H1 (cell line): ENCODE measurements around the gene TSGA10IP. TPM values are rescaled to one million over a fixed set of nuclear protein-coding genes. Genes with fewer than 3 reads are reported as not detected.

ENCODE experiments used
- CBX5 ChIP-seq: fragments of 300-800, 300-1000 bp; sonication (generic); IDR thresholded peaks from 2 replicates; pipeline ENCODE4 v1.7.1; 2016; ENCODE audit warnings: antibody characterized with exemption, low read length, low read depth
- KDM1A ChIP-seq: fragments of 200-600, 300-600 bp; sonication (generic); IDR thresholded peaks from 2 replicates; pipeline ENCODE4 v1.7.1; 2016; ENCODE audit warnings: mild to moderate bottlenecking, low read length, borderline replicate concordance
- POLR2A ChIP-seq, 2 experiments: IDR thresholded peaks; 1 replicate in 1 of 2; 2 replicates in 1 of 2; pipeline ENCODE4 v1.6.1; 2011; ENCODE audit warnings: low read depth in 2 of 2, low read length in 2 of 2, mild to moderate bottlenecking in 2 of 2; ENCODE audit errors: control extremely low read depth in 1 of 2
- POLR2AphosphoS5 ChIP-seq: IDR thresholded peaks from 2 replicates; pipeline ENCODE4 v1.6.1; 2011; ENCODE audit warnings: low read depth, low read length
- RBBP5 ChIP-seq: IDR thresholded peaks from 2 replicates; pipeline ENCODE4 v1.7.1; 2012; ENCODE audit warnings: low read depth, mild to moderate bottlenecking, inconsistent platforms, low read length, moderate library complexity, borderline replicate concordance
- RNF2 ChIP-seq: fragments of 200-900, 300-1000 bp; sonication (generic); IDR thresholded peaks from 2 replicates; pipeline ENCODE4 v1.7.1; 2016; ENCODE audit warnings: borderline replicate concordance, low read depth, mild to moderate bottlenecking, antibody characterized with exemption, low read length; ENCODE audit not compliant: poor library complexity, severe bottlenecking; ENCODE audit errors: missing control alignments
- polyA plus RNA-seq, 7 experiments: library from polyadenylated mRNA; depleted of rRNA in 3 of 7; stranded (reverse) in 5 of 7; unstranded in 2 of 7; fragments of >200 nt in 5 of 7; fragments of 200-250 nt in 2 of 7; gene quantifications; 1 replicate in 5 of 7; 2 replicates in 1 of 7; 4 replicates in 1 of 7; pipeline versions ENCODE4 v1.2.1 to v1.2.3, GENCODE V29; 2011 to 2013; ENCODE audit warnings: missing spikeins in 2 of 7, mixed read lengths in 2 of 7
- total RNA-seq: library from RNA; stranded (reverse); fragmentation: NEBNext Ultra II Directional; extraction: Animal tissue kit (Norgen Biotek cat#: 25700); gene quantifications from 2 replicates; pipeline ENCODE4 v1.2.1, GENCODE V29; 2021
- TF ChIP-seq, protein P1 (sequence below): fragments of 300-600 bp; sonication (generic); IDR thresholded peaks from 2 replicates; pipeline ENCODE4 v1.7.1; 2012; ENCODE audit warnings: low read length, moderate library complexity, mild to moderate bottlenecking, inconsistent platforms; ENCODE audit not compliant: insufficient replicate concordance
- TF ChIP-seq, protein P2 (sequence below): IDR thresholded peaks from 2 replicates; pipeline ENCODE4 v1.6.1; 2011; ENCODE audit warnings: low read depth, mild to moderate bottlenecking, low read length; ENCODE audit not compliant: insufficient read depth

TSGA10IP gene
- total and polyA plus RNA-seq, 2 of the 8 experiments (the other 6 are each of a cell fraction or from before 2014, with no cell fraction given) = 1.9 to 6.0 TPM

DNA sequence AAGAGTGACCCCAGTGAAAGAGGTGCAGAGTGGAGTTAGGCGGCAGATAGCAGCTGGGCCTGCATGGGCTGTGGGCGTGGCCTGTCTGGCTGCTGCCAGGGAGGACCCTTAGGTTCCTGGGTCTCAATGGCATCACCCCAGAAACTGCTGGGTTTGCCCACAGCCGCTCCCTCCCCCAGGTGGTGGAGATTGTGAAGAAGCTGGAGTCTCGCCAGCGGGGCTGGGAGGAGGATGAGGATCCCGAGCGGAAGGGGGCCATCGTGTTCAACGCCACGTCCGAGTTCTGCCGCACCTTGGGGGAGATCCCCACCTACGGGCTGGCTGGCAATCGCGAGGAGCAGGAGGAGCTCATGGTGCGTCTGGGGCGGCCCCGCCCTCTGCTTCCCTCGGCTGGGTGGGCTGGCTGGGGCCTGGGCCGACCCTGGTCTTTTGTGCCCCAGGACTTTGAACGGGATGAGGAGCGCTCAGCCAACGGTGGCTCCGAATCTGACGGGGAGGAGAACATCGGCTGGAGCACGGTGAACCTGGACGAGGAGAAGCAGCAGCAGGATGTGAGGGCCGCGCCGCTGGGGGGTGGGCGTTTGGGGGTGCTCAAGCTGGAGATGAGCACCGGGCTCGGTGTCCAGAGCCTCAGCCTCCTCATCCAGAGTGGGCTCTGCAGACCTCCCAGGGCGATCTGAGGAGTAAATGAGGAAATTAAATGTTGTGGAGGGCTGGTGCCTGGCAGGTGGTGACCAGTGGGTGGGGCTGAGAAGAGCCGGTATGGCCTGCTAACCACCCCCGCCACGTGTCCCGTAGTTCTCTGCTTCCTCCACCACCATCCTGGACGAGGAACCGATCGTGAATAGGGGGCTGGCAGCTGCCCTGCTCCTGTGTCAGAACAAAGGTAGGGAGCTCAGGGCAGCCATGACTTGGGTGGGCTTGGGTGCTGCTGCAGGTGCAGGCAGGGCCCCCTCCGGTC, 31.2 kb downstream of the TSGA10IP start (continued):
- TF ChIP-seq, protein P1, sequence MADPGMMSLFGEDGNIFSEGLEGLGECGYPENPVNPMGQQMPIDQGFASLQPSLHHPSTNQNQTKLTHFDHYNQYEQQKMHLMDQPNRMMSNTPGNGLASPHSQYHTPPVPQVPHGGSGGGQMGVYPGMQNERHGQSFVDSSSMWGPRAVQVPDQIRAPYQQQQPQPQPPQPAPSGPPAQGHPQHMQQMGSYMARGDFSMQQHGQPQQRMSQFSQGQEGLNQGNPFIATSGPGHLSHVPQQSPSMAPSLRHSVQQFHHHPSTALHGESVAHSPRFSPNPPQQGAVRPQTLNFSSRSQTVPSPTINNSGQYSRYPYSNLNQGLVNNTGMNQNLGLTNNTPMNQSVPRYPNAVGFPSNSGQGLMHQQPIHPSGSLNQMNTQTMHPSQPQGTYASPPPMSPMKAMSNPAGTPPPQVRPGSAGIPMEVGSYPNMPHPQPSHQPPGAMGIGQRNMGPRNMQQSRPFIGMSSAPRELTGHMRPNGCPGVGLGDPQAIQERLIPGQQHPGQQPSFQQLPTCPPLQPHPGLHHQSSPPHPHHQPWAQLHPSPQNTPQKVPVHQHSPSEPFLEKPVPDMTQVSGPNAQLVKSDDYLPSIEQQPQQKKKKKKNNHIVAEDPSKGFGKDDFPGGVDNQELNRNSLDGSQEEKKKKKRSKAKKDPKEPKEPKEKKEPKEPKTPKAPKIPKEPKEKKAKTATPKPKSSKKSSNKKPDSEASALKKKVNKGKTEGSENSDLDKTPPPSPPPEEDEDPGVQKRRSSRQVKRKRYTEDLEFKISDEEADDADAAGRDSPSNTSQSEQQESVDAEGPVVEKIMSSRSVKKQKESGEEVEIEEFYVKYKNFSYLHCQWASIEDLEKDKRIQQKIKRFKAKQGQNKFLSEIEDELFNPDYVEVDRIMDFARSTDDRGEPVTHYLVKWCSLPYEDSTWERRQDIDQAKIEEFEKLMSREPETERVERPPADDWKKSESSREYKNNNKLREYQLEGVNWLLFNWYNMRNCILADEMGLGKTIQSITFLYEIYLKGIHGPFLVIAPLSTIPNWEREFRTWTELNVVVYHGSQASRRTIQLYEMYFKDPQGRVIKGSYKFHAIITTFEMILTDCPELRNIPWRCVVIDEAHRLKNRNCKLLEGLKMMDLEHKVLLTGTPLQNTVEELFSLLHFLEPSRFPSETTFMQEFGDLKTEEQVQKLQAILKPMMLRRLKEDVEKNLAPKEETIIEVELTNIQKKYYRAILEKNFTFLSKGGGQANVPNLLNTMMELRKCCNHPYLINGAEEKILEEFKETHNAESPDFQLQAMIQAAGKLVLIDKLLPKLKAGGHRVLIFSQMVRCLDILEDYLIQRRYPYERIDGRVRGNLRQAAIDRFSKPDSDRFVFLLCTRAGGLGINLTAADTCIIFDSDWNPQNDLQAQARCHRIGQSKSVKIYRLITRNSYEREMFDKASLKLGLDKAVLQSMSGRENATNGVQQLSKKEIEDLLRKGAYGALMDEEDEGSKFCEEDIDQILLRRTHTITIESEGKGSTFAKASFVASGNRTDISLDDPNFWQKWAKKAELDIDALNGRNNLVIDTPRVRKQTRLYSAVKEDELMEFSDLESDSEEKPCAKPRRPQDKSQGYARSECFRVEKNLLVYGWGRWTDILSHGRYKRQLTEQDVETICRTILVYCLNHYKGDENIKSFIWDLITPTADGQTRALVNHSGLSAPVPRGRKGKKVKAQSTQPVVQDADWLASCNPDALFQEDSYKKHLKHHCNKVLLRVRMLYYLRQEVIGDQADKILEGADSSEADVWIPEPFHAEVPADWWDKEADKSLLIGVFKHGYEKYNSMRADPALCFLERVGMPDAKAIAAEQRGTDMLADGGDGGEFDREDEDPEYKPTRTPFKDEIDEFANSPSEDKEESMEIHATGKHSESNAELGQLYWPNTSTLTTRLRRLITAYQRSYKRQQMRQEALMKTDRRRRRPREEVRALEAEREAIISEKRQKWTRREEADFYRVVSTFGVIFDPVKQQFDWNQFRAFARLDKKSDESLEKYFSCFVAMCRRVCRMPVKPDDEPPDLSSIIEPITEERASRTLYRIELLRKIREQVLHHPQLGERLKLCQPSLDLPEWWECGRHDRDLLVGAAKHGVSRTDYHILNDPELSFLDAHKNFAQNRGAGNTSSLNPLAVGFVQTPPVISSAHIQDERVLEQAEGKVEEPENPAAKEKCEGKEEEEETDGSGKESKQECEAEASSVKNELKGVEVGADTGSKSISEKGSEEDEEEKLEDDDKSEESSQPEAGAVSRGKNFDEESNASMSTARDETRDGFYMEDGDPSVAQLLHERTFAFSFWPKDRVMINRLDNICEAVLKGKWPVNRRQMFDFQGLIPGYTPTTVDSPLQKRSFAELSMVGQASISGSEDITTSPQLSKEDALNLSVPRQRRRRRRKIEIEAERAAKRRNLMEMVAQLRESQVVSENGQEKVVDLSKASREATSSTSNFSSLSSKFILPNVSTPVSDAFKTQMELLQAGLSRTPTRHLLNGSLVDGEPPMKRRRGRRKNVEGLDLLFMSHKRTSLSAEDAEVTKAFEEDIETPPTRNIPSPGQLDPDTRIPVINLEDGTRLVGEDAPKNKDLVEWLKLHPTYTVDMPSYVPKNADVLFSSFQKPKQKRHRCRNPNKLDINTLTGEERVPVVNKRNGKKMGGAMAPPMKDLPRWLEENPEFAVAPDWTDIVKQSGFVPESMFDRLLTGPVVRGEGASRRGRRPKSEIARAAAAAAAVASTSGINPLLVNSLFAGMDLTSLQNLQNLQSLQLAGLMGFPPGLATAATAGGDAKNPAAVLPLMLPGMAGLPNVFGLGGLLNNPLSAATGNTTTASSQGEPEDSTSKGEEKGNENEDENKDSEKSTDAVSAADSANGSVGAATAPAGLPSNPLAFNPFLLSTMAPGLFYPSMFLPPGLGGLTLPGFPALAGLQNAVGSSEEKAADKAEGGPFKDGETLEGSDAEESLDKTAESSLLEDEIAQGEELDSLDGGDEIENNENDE = no peak
- no peak for TF ChIP-seq RNF2
- TF ChIP-seq KDM1A = no peak
- TF ChIP-seq POLR2A (IDR thresholded peaks at IDR 0.05; ENCODE audit: control extremely low read depth in 1 of 2, low read depth in 2 of 2, low read length in 2 of 2) = no peak
- TF ChIP-seq, protein P2, sequence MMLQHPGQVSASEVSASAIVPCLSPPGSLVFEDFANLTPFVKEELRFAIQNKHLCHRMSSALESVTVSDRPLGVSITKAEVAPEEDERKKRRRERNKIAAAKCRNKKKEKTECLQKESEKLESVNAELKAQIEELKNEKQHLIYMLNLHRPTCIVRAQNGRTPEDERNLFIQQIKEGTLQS = no peak
- no peak for TF ChIP-seq CBX5
- TF ChIP-seq RBBP5 = no peak
- no peak for TF ChIP-seq POLR2AphosphoS5
